A204.1 (cell line): ENCODE results near the gene CPNE5.

Experiments
- FAIRE-seq: peaks from 2 replicates; lab custom pipeline; 2012; peaks lifted over from hg19 to GRCh38; lab: Jason Lieb, UNC

CPNE5 gene

DNA sequence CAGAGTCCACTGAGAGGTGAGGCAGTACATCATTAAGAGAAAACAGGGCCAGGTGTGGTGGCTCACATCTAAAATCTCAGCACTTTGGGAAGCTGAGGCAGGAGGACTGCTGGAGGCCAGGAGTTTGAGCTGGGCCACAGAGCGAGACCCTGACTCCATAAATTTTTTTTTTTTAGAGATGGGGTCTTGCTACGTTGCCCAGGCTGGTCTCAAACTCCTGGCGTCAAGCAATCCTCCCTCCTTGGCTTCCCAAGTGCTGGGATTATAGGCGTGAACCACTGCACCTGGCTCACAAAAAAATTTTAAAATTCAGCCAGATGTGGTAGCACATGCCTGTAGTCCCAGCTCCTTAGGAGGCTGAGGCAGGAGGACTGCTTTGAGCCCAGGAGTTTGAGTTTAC, 18.1 kb upstream of the CPNE5 start:
- no peak for FAIRE-seq

DNA sequence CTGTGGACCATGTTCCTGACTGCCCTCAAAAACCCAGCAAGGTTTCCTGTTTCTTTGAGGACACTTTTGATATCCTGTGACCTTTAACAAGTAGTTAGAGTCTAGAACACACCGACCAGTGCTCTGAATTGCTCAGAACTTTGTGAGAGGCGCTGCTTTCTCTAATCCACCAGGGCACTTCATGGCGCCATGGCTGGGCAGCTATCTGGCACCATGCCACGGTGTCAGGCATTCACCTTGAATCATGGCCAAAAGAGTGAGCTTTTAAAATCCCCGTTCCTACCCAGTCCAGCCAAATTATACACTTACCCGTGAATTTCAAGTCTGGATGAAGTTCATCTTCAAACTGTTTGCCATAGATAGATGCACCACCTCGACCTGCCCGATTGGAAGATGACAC, 17.0 kb upstream of the CPNE5 start:
- no peak for FAIRE-seq

DNA sequence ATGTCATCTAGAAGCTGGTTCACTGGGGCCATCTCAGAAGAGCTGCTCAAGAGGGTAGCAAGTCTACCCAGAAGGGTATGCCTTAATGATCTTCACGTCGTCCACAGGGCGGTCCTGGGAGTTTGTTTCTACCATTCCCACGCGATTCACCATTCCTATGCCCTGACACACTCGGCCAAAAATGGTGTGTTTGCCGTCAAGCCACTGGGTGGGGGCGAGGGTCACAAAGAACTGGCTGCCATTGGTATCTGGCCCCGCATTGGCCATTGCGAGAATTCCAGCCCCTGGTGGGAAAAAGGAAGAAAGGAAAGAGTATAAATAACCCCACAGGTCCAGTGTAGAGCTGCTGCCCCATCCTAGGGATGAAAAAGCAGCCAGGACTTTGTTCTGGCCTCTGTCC, 16.5 kb upstream of the CPNE5 start:
- no peak for FAIRE-seq

DNA sequence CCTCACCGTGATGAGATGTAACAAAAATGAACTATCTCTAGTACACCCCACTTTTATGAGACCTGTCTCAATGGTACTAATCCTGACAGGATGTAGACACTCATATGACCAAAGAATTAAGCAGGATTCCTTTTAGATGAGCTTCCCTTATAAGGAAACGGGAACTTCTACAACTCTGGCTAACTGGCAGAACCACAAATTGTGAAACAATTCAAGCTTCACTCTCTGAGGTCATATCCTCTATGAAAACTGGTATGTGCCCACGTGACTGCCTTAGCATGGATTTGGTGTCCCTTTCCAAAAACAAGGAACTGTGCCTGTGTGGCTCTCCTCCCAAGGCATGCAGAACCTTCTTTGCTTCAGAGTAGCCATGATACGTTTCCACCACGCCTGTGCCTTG, 14.1 kb upstream of the CPNE5 start:
- FAIRE-seq: no peak

DNA sequence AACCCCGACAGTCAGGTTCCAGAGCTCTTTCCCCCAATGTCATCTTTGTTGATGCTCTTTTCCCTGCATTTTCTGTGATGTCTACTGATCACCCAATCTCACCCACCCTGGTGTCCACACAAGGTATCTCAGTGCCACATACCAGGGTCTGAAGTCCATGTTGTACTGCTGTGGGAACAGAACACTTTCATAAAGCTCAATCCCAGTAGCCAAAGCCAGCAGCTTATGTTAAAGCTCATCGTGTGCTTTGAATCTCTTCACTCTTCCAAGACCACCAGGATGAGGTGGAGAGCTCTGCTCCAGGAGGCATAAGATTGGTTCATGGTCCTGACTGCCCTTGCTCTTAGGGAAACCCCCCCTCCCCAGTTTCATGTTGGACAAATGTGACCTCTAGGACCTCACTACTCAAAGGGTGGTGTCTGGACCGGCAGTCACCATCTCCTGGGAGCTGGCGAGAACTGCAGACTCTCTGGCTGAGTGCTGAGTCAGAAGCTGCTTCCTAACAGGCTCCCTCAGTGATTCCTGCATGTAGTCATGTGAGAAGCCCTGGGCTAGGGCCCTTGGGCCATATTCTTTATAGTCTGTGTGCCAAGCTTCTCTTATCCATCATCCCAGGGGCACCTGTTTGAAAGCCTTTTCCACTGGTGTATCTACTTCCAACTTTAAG, 13.4 kb upstream of the CPNE5 start:
- FAIRE-seq: no peak

DNA sequence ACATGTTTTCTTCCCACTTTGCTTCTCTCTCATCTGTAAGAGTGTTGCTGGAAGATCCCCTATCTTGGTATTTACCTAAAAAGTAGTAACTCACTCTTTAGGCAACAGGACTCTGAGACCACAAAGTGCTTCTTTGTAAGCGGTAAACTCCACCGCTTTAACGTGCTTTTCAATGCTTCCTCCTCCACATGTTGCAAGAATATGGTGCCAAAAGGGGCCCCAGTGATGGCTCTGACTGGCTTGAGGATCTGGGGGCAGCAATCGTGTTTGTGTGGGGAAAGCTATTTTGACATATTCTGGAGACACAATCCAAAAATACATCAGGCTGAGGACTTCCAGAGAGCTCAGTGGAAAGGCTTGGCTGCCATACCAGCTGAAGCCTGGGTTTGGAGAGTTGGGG, 12.4 kb upstream of the CPNE5 start:
- no peak for FAIRE-seq

DNA sequence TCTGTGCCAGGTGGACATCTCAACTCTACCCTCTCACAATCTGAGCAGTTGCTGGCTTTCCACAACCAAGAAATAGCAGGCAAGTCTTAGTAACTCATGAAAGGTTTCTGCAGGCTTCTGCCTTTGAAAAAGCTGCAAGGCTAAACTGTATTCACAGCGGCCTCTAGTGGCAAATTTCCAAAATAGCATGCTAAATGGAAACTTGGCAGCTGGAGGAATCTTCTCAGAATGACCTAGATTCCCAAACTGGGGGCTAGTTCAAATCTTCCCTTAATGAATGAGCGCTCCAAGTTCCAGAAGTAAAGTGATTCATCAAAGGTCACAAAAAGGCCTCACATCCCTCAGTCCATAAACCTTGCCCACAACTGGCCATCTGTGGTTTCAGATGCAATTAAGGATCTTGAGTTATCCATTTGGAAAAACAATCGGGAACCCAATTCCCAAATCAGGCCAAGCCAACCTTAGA, 11.9 kb upstream of the CPNE5 start:
- no peak for FAIRE-seq

DNA sequence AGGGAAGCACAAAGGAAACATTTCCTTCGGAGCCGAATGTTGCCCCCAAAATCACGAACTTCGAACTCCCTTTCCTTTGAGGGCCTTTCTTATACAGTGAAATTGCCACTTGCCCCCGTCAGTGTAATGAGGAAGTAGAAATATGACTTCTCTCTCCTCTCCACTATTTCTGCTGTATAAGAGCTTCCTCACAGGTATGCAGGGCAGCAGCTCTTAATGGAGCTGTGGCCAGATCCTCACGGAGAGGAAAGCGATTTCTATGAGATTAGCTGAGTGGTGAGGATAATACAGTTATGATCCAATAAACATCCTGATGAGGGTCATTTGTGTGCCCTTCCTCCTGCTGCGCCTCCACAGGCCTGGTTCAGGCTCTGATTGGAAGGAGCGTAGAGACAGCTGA, 10.8 kb upstream of the CPNE5 start:
- no peak for FAIRE-seq

DNA sequence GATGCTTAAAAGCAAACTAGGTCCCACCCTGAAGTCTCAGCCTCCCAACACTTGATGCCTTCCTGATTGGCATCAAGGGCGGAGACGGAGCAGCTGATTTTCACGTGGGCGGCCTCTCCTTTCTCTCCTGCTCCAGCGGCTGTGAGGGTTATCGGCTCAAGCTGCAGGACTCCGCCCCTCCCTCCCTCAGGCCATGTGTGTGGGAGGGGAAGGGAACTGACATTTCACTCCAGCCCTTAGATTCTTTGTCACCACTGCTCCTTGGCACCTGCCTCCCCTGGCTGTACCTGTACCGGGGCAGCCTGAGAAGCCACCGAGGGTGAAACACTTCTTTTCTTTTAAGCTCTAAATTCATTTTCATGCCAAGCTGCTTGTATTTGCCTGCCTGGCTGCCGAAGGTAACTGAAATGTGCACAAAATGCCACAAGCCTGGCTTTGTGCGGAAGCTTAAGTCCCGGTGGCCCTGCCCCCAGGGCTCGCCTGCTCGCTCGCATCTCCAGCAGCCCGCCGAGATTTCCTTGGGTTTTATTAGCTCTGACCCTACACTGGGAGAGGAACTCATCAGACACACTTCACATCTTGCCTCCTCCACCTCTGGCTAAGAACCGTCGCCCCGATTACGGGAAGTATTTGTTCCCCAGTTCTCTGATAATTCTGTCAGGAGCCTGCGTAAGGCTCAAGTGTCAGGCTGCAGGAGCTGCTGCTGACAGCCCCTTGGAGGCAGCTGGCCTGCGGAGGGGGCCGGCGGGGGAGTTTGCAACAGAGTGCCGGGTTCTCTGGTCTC, 9.6 kb upstream of the CPNE5 start:
- FAIRE-seq: no peak

DNA sequence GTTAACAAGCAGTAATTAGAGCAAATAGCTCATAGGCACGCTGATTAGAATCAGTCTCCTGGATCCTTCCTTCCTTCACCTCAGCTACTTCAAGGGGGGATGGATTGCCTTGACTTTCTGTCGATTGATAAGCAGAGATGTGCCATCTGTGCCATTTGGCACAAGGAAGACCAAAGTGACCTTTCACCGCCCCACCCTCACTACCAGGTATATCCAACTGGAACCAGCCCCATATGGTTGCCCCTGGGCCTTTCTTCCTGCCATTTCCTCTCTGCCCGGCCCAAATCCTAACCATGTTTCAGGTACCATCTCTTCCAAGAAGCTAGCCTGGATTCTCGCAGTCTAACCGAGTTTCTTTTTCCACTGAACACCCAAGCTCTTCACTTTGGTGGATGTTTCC, 8.7 kb upstream of the CPNE5 start:
- no peak for FAIRE-seq

DNA sequence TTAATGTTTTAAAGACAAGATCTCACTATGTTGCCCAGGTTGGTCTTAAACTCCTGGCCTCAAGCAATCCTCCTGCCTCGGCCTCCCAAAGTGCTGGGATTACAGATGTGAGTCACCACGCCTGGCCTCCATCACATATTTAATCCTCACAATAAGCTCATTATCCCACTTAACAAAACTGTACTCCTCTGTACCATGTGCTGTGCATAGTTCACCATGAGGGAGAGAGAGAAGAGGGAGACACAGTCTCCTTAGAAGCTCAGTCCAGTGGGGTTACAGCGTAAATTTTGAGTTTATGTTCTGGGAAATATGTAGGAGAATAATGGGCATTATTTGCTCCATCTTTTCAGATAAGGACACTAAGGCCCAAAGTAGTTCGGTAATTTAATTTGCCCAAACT, 7.9 kb upstream of the CPNE5 start:
- FAIRE-seq: no peak

DNA sequence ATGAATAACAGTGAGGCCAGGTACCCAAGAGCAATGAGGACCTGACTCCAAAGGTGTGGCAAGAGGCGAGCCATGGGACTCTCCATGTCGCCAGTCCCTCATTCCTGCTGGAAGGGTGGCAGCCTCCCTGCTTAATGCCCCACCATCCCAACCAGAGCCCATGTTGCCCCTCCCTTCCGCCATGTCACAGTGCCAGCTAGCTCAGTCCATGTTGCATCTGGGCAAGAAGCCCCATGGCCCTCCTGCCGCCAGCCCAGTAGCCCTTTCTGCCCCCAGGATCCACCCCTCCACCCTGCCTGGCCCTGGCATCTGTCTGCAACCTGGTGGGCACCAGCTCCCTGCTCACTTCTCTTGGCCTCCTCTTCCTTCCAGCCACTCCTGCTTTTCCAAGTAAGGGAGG, 6.0 kb upstream of the CPNE5 start:
- no peak for FAIRE-seq

DNA sequence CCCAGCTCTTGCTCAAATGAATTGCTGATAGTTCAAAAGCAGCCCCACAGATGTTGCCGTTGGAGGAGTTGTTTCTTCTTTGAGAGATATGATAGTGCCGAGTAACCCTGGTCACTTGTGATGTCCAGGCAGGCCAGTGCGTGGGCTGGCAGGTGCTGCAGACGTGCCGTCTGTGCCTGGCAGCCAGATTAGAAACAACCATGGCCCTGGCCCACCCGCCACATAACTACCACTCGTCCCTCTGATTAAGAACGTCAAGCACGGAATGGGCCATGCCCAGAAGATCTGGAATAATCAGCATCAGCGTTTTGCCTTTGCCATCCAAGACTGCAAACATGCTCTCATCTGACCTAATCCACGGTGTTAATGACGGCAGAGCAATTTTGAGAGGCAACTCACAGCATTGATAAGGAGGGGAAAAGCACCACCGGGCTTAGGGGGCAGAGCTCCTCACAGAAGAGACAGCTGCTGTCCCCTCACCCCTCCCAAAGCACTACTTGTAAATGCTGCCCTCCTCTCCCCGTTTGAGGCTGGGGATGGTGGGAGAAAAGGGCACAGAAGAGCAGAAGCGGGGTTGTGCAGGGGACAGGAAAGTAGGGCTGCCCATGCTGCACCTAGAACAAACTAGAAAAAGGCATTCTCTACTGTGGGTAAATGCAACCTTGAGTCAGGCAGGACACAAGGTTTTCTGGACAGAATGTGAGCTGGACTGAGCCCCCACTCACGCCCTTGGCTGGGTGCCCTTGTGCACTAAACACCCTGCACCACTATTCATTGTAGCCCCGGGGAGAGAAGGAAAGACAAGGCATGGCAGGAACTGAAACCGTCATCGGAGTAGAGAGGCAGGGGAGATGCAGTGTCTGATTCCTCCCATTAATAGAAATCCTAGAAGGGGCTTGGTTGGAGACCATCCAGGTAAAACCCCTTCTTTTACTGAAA, 5.3 kb upstream of the CPNE5 start:
- FAIRE-seq: no peak

DNA sequence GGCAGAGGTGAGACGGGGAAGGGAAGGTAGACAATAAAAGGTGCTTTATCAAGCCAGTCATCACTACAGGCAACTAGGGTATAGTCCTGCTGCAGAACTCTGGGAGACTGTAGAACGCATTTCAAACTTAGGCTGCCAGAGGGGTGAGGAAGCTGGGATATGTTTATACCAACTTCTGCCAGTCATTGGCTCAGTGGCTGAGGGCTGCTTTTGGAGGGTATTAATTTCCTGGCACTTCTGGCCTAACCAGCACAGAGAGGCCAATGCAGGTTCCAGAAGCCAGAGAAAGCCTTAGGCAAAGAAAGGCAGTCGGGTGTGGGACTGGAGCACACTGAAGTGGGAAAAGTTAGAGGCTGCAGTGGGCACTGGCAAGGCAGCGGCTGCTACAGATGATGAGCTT, 3.9 kb upstream of the CPNE5 start:
- no peak for FAIRE-seq

DNA sequence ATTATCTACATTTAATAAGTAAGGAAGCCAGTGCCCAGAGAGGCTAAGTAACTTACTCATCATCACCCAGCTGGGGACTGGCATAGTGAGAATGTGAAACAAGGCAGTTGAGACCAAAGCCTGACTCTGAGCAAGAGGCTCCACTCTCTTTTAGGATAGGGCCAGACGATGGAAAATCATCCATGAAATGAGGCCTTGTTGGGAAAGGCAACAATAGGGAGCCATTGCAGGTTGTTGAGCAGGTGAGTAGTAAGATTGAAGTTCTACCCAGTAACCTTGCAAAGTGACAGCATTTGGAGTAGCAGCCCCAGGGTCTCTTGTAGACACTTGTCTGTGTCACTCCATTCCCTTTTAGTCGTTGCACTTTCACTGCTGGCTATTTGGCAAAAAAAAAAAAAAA, 2.5 kb upstream of the CPNE5 start:
- FAIRE-seq: no peak

DNA sequence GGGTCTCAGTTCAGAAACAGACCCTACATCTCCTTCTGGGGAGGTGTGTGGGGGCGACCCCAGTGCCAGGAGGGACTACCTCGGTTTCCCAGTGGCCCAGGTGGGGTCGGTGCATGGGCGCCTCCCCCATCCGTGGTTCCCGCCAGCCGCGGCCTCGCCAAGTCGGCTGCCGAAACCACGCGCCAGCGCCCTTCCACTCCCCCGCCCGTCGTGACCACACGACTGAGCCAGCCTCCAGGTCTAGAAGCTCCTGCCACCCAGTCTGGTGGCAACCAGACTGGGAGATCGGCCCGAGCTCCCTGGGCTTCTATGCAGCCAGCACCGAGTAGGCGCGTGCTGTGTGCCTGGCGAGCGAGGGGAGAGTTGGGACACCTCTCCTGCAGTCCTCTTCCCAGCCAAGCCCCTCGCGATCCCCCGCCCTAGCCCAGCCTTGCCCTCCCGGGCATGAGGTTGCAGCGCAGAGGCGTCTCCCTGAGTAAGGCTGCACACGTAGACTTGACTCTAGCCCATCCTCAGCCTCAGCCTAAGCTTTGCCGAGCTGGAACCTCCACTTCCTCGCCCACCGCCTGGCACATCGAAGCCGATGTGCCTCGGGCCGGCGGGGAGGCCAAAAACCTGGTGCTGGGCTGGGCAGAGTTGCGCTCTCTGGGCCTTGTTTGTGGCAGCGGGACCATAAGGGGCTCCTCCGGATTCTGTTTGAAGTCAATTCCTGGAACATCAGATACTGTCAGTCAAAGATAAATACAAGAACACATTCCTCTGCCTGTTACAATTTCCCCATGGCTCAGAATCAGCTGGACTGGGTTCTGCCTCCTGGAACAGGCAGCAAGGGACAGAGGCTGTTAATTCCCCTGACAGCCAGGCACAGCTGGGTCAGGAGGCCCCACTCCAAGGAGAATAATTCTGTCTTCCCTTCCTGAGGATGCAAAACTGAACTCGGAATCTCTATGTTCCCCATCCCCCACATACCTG, 1.5 kb upstream of the CPNE5 start:
- FAIRE-seq: no peak

DNA sequence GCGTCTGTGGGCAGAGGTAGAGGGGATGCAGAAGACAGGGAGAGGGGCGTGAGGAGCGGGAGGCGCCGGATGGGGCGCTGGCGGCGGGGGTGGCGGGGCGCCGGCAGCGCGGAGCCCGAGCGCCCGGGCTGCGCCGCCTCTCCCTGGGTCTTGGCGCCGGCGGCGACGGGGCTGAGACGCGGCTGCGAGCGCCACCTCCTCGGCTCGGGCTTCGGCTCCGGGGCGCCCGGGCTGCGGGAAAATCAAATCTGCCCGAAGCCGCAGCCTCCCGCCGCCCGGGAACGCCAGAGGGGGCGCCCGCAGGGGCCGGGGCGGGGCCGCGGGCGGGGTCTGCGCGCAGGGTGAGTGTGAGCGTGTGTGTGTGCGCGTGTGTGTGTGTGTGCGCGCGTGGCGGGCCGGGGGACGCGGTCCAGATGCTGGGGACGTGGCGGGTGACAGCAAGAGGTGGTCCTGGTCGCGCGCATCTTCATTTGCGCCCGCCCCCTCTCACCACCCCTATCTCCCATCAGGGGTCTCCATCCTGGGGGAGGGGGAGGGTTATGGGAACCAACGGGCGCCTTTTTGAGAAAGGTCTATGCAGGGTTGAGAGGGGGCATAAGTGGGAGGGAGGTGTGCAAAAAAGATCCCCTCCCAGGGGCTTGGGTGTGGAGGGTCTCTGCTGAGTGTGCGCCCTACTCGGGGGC, 646 bp upstream of the CPNE5 start:
- FAIRE-seq: no peak

DNA sequence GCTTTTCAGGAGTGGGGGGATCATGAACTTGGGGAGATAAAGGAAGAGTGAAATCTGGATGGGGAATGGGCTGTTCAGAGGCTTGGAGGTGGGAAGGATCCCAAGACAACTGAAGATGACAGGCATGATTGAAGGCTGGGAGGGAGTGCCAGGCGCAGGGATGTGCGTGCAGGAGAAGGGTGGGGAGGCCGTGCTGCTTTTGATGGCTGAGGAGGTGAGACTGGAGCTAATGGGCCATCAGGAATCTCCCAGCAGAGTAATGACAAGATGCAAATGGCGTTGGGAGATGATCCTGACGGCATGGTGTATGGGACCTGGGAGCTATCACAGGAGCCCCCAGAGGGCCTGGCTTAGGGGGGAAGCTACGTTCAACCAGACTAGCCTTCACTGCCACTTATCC, 1.6 kb downstream of the CPNE5 start:
- FAIRE-seq: no peak

DNA sequence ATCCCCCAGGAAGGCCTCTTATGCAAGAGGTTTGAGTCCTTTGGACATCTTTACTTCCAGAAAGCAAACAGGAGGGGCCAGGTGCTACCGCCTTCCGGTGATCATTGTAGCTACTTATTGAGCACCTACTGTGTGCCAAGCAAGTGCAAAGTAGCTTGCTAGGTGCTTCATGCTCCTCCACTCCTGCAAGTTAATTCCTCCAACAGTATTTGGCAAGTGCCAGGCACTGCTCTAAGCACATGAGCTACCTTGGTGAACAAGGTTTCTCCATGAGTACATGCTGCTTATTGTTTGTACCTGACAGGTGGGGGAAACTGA, 2.3 kb downstream of the CPNE5 start:
- no peak for FAIRE-seq

DNA sequence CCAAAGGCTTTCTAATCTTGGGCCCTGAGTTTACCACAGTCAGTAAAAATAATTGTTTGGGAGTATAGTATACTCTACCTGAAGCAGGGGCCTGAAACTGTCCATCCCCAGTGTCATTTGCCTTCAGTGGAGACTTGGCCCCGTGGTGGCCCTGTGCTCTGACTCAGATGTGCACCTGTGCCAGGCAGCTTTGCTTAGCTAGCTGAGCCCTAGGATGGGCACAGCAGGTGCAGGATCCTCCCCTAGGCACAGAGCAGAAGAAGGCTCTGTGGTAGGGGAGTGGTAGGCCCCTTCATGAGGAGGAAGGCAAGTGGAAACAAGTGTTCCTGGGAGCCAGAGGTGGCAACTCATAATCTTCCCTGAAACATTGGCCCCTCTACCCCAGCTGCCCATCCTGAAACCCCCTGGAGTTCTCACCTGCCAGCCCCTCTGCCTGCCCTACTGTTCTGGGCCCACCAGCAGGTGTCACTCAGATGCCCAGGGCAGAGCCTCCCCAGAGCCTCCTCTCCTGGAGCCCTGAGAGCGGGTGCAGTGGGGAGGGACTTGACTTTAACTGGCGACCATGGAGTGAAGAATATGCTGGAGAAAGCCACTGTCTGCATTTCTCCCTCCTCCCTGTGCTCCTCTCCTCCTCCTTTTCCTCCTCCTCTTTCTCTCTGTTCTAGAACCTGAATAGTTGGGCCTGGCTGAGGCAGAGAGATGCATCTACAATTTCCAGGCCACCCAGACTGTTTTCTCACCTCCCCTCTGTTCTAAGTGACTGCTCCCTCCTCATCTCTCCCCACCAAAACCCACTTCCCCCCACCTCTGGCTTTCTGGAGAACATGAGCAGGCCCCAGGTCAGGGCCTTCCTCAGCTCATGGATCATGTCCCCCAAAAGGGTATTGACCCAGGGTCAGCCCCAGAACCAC, 2.9 kb downstream of the CPNE5 start:
- FAIRE-seq: no peak
